Amniotic stem cell (primary cell): ENCODE results near the gene S100A5.
"Not testable (repeated sequence)": the region's sequence is repeated elsewhere in the genome, so short reads cannot be mapped to it uniquely, and the experiment has no call there.

Source experiments
- DNase-seq: peaks from one replicate; lab custom pipeline; 2025; lab: John Stamatoyannopoulos, UW

S100A5 gene, protein sequence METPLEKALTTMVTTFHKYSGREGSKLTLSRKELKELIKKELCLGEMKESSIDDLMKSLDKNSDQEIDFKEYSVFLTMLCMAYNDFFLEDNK

DNA sequence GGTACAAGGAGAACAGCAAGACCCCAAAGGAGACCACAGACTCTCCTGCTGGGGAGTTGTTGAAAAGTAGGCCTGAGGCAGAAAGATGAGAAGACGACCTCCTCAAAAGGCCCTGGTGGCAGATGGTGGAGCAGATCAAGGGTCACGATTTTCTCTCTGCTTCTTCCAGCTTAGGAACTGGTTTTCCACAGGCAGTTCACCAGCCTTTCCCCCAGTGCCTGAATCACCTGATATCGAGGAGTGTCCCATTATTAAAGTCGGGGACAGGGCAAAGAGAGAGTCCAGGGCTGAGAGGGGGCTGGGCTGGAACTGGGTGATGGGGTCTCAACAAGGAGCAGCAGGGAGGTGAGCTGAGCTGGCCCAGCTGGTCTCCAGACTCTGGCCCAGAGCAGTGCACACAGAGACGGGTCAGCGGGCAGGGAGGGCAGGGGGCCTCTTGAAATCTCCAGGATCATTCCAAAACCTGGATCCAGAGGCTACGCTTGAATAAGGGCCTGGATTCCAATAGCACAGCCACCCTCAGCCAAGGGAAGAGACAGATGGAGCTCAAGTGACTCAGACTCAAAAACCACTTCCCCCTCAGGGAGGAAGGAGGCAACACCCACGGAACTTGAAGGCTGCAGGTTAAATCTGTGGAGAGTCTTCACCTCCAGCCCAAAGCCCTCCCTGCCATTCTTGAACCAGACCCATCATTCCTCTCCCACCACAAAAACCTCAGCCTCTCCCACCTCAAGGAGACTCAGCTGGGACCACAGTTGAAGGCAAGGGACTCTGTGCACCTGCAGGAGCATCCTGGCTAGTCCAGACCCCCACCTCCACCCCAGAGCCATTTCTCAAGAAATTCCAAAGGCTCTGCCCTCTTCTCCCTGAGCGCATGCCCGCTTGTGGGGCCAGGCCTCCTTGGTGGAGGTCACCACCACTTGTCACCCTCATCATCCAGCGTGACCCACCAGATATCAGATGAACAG is at the start of gene S100A5:
Gene S100A5, minus strand, starts transcription at position 541 of the 968 bp plus-strand sequence. CDS start 743 bp downstream, outside the sequence.
- no peak for DNase-seq

- no peak for DNase-seq
Observed at GRCh38 chr1:153588482-153588881, 47.7 kb upstream of the S100A5 start.

- not testable (repeated sequence) for DNase-seq
Observed at GRCh38 chr1:153588033-153588432, 47.3 kb upstream of the S100A5 start.

DNA sequence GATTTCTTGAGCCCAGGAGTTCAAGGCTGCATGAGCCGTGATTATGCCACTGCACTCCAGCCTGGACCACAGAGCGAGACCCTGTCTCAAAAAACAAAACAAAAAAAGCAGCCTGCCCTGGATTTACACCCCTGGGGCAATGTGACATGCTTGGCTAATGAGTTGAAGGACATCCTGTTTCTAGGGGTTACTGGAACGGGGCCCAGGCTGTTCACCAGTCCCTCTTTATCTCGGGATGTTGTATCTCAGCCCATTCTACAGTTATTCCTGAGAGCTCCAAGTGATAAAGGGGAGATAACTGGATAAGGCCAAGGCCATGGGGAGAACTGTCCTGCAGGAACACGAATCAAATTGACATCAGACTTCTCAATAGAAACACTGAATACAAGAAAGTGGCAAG is 46.6 kb upstream of the S100A5 start:
- no peak for DNase-seq

GRCh38 chr1:153586347-153586746 is 45.6 kb upstream of the S100A5 start:
- DNase-seq = no peak

DNA sequence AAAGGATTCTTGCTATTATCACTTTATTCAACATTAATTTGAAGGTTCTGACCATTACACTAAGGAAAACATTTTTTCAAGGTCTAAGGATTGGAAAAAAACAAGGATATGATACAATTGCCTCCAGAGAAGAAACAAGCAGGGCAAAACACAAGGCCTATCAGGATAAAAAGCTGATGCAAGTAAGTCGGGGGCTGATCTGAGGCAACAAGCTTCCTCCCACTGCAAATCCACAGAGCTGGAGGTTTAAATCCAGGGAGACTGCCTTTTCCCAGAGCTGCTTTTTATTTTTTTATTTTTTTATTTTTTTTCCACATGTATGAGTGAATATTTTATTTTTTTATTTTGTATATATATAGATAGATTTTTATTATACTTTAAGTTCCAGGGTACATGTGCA is 44.3 kb upstream of the S100A5 start:
- no peak for DNase-seq

- no peak for DNase-seq
Observed at GRCh38 chr1:153583976-153584375, 43.2 kb upstream of the S100A5 start.

DNA sequence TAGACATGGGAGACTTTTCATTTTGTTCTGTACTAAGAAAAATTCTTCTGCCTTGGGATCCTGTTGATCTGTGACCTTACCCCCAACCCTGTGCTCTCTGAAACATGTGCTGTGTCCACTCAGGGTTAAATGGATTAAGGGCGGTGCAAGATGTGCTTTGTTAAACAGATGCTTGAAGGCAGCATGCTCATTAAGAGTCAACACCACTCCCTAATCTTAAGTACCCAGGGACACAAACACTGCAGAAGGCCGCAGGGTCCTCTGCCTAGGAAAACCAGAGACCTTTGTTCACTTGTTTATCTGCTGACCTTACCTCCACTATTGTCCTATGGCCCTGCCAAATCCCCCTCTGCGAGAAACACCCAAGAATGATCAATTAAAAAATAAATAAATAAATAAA is 42.8 kb upstream of the S100A5 start:
- DNase-seq = not testable (repeated sequence)

DNA sequence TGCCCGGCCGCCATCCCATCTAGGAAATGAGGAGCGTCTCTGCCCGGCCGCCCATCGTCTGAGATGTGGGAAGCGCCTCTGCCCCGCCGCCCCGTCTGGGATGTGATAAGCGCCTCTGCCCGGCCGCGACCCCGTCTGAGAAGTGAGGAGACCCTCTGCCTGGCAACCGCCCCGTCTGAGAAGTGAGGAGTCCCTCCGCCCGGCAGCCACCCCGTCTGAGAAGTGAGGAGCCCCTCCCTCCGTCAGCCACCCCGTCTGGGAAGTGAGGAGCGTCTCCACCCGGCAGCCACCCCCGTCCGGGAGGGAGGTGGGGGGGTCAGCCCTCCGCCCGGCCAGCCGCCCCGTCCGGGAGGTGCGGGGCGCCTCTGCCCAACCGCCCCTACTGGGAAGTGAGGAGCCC is 42.1 kb upstream of the S100A5 start:
- not testable (repeated sequence) for DNase-seq

DNA sequence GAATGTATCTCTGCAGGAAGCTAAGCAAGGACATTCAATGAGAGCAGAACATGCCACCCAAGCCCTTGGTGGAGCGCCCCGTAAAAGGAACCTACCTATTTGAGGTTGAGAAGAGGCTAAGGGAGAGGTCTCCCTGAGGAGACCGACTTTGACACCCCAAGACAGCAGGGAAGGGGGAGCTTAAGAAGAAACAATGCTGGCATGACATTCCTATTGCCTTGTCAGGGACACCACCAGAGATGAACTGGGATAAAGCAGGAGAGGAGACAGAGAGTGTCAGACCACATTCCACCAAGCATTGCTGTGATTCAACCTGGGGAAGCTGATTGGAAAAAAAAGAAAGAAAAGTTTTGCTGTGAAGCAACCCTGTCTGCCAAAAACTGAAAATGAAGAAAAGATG is 38.2 kb upstream of the S100A5 start:
- DNase-seq = no peak

GRCh38 chr1:153578490-153578889 is 37.8 kb upstream of the S100A5 start:
- DNase-seq = no peak

DNA sequence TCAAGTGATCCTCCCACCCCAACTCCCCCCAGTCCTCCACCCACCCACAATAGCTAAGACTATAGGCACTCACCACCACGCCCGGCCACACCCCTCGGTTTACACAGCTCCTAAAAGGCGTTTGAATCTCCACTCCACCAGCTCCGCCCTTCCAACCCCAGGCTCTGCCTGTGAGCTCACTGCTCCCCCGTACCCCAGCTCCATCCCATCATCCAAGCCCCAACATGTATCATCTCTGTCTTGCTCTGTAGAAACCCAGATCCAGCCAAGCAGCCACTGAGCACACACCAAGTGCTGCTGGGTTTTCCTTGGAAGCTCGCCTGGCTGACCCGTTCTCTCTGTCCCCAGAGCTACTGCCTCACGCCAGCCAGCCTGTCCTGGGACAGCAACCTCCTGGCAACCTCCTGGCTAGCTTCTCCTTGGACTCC is 36.9 kb upstream of the S100A5 start:
- no peak for DNase-seq

- DNase-seq = no peak
Observed at GRCh38 chr1:153577138-153577537, 36.4 kb upstream of the S100A5 start.

GRCh38 chr1:153575497-153575896 is 34.8 kb upstream of the S100A5 start:
- DNase-seq = not testable (repeated sequence)

GRCh38 chr1:153575081-153575491 is 34.4 kb upstream of the S100A5 start:
- DNase-seq = not testable (repeated sequence)

DNA sequence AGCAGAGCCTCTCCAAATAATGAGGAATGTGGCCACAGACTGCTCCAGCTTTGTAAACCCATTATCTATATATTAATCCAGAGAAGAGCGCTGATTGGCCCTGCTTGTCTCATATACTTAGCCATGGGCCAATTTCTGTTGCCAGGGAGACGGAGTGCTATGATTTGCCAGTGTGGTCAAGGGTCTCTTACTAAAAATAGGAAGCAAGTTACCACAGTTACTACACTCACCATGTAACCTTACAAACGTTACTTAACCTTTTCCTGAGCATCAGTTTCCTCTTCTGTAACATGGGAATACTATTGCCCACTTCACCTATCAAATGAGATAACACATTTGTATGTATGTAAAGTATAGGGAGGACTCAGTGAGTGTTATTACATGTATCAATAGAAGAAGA is 32.6 kb upstream of the S100A5 start:
- no peak for DNase-seq

DNA sequence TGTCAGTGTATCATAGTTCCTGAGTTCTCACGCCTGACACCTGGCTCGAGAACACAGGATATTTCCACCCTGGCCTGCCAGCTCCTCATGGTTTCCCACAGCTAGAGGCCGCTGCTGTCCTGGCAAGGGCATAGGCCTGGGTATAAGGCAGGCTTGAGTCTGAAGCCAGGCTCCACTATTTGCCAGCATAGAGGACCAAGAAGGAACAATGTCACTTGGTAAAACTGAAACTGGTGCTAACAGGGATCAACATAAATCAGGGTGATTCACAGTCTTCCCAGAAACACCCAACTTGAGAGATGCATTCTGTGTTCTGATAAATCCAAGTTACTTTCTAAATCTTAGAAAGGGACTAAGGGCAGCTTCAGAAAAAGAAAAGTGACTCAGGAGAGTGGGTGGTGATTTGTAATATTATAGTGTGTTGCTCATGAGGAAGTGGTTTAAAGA is 31.9 kb upstream of the S100A5 start:
- peak; percentile 74 for DNase-seq

GRCh38 chr1:153571706-153572105 is 31.0 kb upstream of the S100A5 start:
- no peak for DNase-seq

- no peak for DNase-seq
Observed at GRCh38 chr1:153570874-153571273, 30.1 kb upstream of the S100A5 start.

DNA sequence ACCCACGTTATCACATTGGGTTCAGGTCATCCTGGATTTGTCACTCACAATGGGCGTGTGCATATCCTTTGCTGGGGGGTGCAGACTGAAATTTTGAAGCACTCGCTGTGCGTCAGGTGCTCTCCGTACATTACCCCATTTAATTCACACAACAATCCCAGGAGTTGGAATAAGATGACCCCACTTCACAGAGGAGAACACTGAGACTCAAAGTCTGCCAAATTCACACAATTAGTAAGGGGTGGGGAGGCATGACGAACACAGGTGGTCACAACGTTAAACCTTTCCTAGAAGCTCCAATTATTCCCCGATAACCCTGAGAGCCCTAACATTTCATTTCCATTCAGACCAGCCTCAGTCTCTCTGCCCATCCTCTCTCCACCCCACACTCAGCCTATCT is 28.7 kb upstream of the S100A5 start:
- DNase-seq = no peak

DNA sequence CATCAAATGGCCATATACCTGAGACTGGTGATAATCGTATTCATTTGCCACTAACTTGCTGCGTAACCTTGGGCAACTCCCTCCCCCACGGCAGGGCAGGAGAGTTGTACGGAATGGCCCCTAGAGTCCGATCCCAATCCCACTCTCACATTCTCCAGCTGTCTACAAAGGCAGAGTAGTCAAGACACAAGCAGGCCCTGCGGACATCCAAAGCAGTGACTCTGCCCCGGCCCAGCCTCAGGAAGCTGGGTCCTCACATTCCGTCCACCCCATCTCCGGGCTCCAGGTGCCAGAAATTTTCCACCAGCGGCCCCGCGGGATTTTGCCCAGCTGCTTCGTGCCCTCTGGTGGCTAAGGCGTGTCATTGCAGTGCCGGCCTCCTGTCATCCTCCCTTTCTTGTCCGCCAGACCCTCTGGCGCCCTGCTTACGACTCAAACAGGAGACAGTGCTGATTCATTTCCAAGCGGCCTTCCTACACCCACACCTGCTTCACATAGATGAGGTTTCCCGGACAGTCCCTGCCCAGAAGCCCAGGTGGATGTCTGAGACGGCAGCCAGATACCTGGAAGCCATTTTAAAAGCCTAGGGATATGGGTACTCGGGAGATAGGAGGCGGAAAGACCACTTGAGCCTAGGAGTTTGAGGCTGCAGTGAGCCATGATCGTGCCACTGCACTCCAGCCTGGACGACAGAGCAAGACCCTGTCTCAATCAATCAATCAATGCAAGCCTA is 27.8 kb upstream of the S100A5 start:
- DNase-seq = peak; percentile 90

GRCh38 chr1:153567621-153568366 is 27.1 kb upstream of the S100A5 start:
- DNase-seq = no peak
